Trophoblast cell (in vitro differentiated cells and primary cell): ENCODE measurements around the gene SLC22A23.
"Not testable (repeated sequence)": the region's sequence is repeated elsewhere in the genome, so short reads cannot be mapped to it uniquely, and the experiment has no call there.

Experiments
- DNase-seq, 2 donors: peaks; one replicate each; pipeline ENCODE4 v3.0.0-alpha.2; 2016
- H2AFZ ChIP-seq: 2 replicates; pipeline ENCODE4 v1.6.1; 2013; ENCODE audit warnings: low read length, moderate library complexity, mild to moderate bottlenecking; ENCODE audit not compliant: insufficient read depth, poor library complexity
- H2AK5ac ChIP-seq: 2 replicates; pipeline ENCODE4 v1.6.1; 2013; ENCODE audit warnings: mild to moderate bottlenecking, low read length
- H2BK120ac ChIP-seq: 2 replicates; pipeline ENCODE4 v1.6.1; 2013; ENCODE audit warnings: low read length, mild to moderate bottlenecking, moderate library complexity; ENCODE audit not compliant: insufficient read depth, poor library complexity
- H2BK12ac ChIP-seq: 2 replicates; pipeline ENCODE4 v1.6.1; 2013; ENCODE audit warnings: mild to moderate bottlenecking, low read length, moderate library complexity
- H2BK5ac ChIP-seq: 2 replicates; pipeline ENCODE4 v1.6.1; 2013; ENCODE audit warnings: low read length, low read depth, moderate library complexity, mild to moderate bottlenecking; ENCODE audit not compliant: poor library complexity
- H3K14ac ChIP-seq: 2 replicates; pipeline ENCODE4 v1.6.1; 2013; ENCODE audit warnings: mild to moderate bottlenecking, low read length
- H3K18ac ChIP-seq: 2 replicates; pipeline ENCODE4 v1.6.1; 2013; ENCODE audit warnings: mild to moderate bottlenecking, low read length
- H3K23ac ChIP-seq: 2 replicates; pipeline ENCODE4 v1.6.1; 2013; ENCODE audit warnings: low read length
- H3K27ac ChIP-seq: 2 replicates; pipeline ENCODE4 v1.5.1; 2013; ENCODE audit warnings: low read depth, mild to moderate bottlenecking, inconsistent platforms, low read length, moderate library complexity
- H3K27me3 ChIP-seq: 2 replicates; pipeline ENCODE4 v1.6.1; 2013; ENCODE audit warnings: inconsistent platforms, mild to moderate bottlenecking, low read length, moderate library complexity; ENCODE audit not compliant: insufficient read depth
- H3K36me3 ChIP-seq, 2 experiments: 1 replicate in 1 of 2; 2 replicates in 1 of 2; pipeline ENCODE4 v1.6.1; 2013; ENCODE audit warnings: low read length in 2 of 2, mild to moderate bottlenecking in 2 of 2, moderate library complexity in 1 of 2; ENCODE audit not compliant: insufficient read depth in 2 of 2, control insufficient read depth in 1 of 2
- H3K4ac ChIP-seq: 2 replicates; pipeline ENCODE4 v1.6.1; 2013; ENCODE audit warnings: low read depth, mild to moderate bottlenecking, low read length, moderate library complexity
- H3K4me1 ChIP-seq, 2 experiments: 1 replicate in 1 of 2; 2 replicates in 1 of 2; pipeline ENCODE4 v1.6.1; 2013; ENCODE audit warnings: low read length in 2 of 2, mild to moderate bottlenecking in 2 of 2, moderate library complexity in 1 of 2; ENCODE audit not compliant: insufficient read depth in 2 of 2, control insufficient read depth in 1 of 2
- H3K4me2 ChIP-seq: 2 replicates; pipeline ENCODE4 v1.6.1; 2013; ENCODE audit warnings: inconsistent platforms, mild to moderate bottlenecking, low read length, moderate library complexity
- H3K4me3 ChIP-seq: 2 replicates; pipeline ENCODE4 v1.5.1; 2013; ENCODE audit warnings: mild to moderate bottlenecking, low read depth, low read length, inconsistent platforms
- H3K79me1 ChIP-seq: one replicate; pipeline ENCODE4 v1.6.1; 2013; ENCODE audit warnings: low read length
- H3K79me2 ChIP-seq: 2 replicates; pipeline ENCODE4 v1.6.1; 2013; ENCODE audit warnings: low read length, mild to moderate bottlenecking; ENCODE audit not compliant: control insufficient read depth, insufficient read depth, poor library complexity
- H3K9ac ChIP-seq: 2 replicates; pipeline ENCODE4 v1.6.1; 2013; ENCODE audit warnings: mild to moderate bottlenecking, low read length
- H3K9me3 ChIP-seq: 2 replicates; pipeline ENCODE4 v1.6.1; 2013; ENCODE audit warnings: low read depth, mild to moderate bottlenecking, control low read depth, inconsistent platforms, low read length; ENCODE audit not compliant: insufficient read depth
- H4K12ac ChIP-seq: 2 replicates; pipeline ENCODE4 v1.6.1; 2013; ENCODE audit warnings: low read depth, mild to moderate bottlenecking, low read length, moderate library complexity
- H4K8ac ChIP-seq: 2 replicates; pipeline ENCODE4 v1.6.1; 2013; ENCODE audit warnings: low read depth, mild to moderate bottlenecking, low read length, moderate library complexity
- H4K91ac ChIP-seq: one replicate; pipeline ENCODE4 v1.6.1; 2013; ENCODE audit warnings: low read depth, mild to moderate bottlenecking, low read length, moderate library complexity
- WGBS: extraction: QIAGEN DNeasy Blood & Tissue Kit; methylation state at CpG from one replicate; pipeline ENCODE4 v1.1.7; 2013; ENCODE audit warnings: missing lambda C conversion rate; ENCODE audit not compliant: insufficient read length, insufficient coverage; ENCODE audit errors: extremely low coverage; 5-methylcytosine and 5-hydroxymethylcytosine counted together

SLC22A23 gene

GRCh38 chr6:3385660-3386151, 71.1 kb downstream of the SLC22A23 start:
- Histone ChIP-seq H3K14ac (no peak overlapping the region), H3K4me3 (no peak overlapping the region)
- DNase-seq: no peak

GRCh38 chr6:3385181-3385580, 71.7 kb downstream of the SLC22A23 start:
- WGBS: no CpG with 5 or more reads among the region's 4 CpGs

More at GRCh38 chr6:3385660-3386151, 71.1 kb downstream of the SLC22A23 start:
- H3K79me1 ChIP-seq: no peaks in the 10 kb centered on the region
- H3K27ac ChIP-seq: no peak overlapping the region
- no peak overlapping the region for H2BK5ac ChIP-seq
- peak overlapping the region; percentile 29 for H3K4ac ChIP-seq
- H2AFZ ChIP-seq: no peak overlapping the region
- H4K8ac ChIP-seq: no peak overlapping the region
- H4K91ac ChIP-seq: no peak overlapping the region
- H3K9ac ChIP-seq: no peak overlapping the region
- no peaks in the 10 kb centered on the region for H3K27me3 ChIP-seq
- peaks cover 6 to 12% of the 10 kb centered on the region in 2 experiments for H3K36me3 ChIP-seq
- H3K18ac ChIP-seq: no peak overlapping the region
- no peak overlapping the region for H2BK120ac ChIP-seq
- no peak overlapping the region for H4K12ac ChIP-seq
- no CpG with 5 or more reads among the region's 6 CpGs for WGBS
- H3K79me2 ChIP-seq: peaks cover 2% of the 10 kb centered on the region
- H3K23ac ChIP-seq: no peak overlapping the region
- no peak overlapping the region for H2AK5ac ChIP-seq
- peaks cover 3 to 5% of the 10 kb centered on the region in 2 experiments for H3K4me1 ChIP-seq
- H3K9me3 ChIP-seq: no peaks in the 10 kb centered on the region
- H2BK12ac ChIP-seq: no peak overlapping the region
- no peak overlapping the region for H3K4me2 ChIP-seq

GRCh38 chr6:3384241-3385143, 72.4 kb downstream of the SLC22A23 start:
- no peak overlapping the region for H2BK12ac ChIP-seq

More at GRCh38 chr6:3385181-3385580, 71.7 kb downstream of the SLC22A23 start:
- not testable (repeated sequence) for H3K9ac ChIP-seq, H2AFZ ChIP-seq, H4K91ac ChIP-seq, DNase-seq, H3K23ac ChIP-seq, H4K8ac ChIP-seq, H4K12ac ChIP-seq, H3K79me2 ChIP-seq, H3K79me1 ChIP-seq, H3K4me2 ChIP-seq, H3K18ac ChIP-seq, H2BK5ac ChIP-seq, H3K14ac ChIP-seq, H2BK120ac ChIP-seq, H3K4me3 ChIP-seq, H3K27ac ChIP-seq, H3K9me3 ChIP-seq, H3K4me1 ChIP-seq, H3K27me3 ChIP-seq, H2AK5ac ChIP-seq, H2BK12ac ChIP-seq
- peaks cover 6 to 12% of the 10 kb centered on the region in 2 experiments for H3K36me3 ChIP-seq
- H3K4ac ChIP-seq: peak overlapping the region; percentile 49

GRCh38 chr6:3383525-3383924, 73.3 kb downstream of the SLC22A23 start:
- H4K91ac ChIP-seq: no peak overlapping the region
- peaks cover 6 to 14% of the 10 kb centered on the region in 2 experiments for H3K4me1 ChIP-seq
- WGBS: no CpG with 5 or more reads among the region's 8 CpGs
- H3K79me1 ChIP-seq: peaks cover 2% of the 10 kb centered on the region
- H2AFZ ChIP-seq: no peak overlapping the region
- no peak overlapping the region for H3K4me3 ChIP-seq
- H3K9ac ChIP-seq: no peak overlapping the region
- no peaks in the 10 kb centered on the region for H3K9me3 ChIP-seq
- H3K23ac ChIP-seq: no peak overlapping the region
- H2BK5ac ChIP-seq: no peak overlapping the region
- DNase-seq: no peak
- H2BK12ac ChIP-seq: no peak overlapping the region
- H2AK5ac ChIP-seq: no peak overlapping the region
- H3K18ac ChIP-seq: no peak overlapping the region
- H3K4me2 ChIP-seq: no peak overlapping the region
- no peak overlapping the region for H4K8ac ChIP-seq
- H4K12ac ChIP-seq: no peak overlapping the region
- no peak overlapping the region for H2BK120ac ChIP-seq
- H3K4ac ChIP-seq: no peak overlapping the region
- no peak overlapping the region for H3K27ac ChIP-seq
- peaks cover 2 to 9% of the 10 kb centered on the region in 2 experiments for H3K36me3 ChIP-seq
- no peak overlapping the region for H3K14ac ChIP-seq
- peaks cover 4% of the 10 kb centered on the region for H3K79me2 ChIP-seq
- H3K27me3 ChIP-seq: no peaks in the 10 kb centered on the region

More at GRCh38 chr6:3384241-3385143, 72.4 kb downstream of the SLC22A23 start:
- peaks cover 2% of the 10 kb centered on the region for H3K79me2 ChIP-seq
- no peak overlapping the region for H4K12ac ChIP-seq
- peaks cover 3 to 8% of the 10 kb centered on the region in 2 experiments for H3K4me1 ChIP-seq
- H3K18ac ChIP-seq: no peak overlapping the region
- H3K79me1 ChIP-seq: no peaks in the 10 kb centered on the region
- no peak overlapping the region for H4K8ac ChIP-seq
- peak overlapping the region; percentile 49 for H3K4ac ChIP-seq
- no peak overlapping the region for H2BK120ac ChIP-seq
- H2BK5ac ChIP-seq: no peak overlapping the region
- H3K14ac ChIP-seq: no peak overlapping the region
- no peak overlapping the region for H3K4me3 ChIP-seq
- no peak for DNase-seq
- H3K23ac ChIP-seq: no peak overlapping the region
- H3K27ac ChIP-seq: no peak overlapping the region
- no peak overlapping the region for H2AK5ac ChIP-seq
- no peak overlapping the region for H3K9ac ChIP-seq
- no peaks in the 10 kb centered on the region for H3K27me3 ChIP-seq
- peaks cover 3 to 10% of the 10 kb centered on the region in 2 experiments for H3K36me3 ChIP-seq
- H3K4me2 ChIP-seq: no peak overlapping the region
- no peak overlapping the region for H2AFZ ChIP-seq
- no peaks in the 10 kb centered on the region for H3K9me3 ChIP-seq
- no peak overlapping the region for H4K91ac ChIP-seq
- no CpG with 5 or more reads among the region's 9 CpGs for WGBS
